Posterior vena cava (tissue), 2 donors: ENCODE results near the gene FLNB. TPM values are rescaled to one million over a fixed set of nuclear protein-coding genes. Genes with fewer than 3 reads are reported as not detected.

ENCODE experiments used
- DNase-seq: peaks from one replicate; pipeline ENCODE4 v3.0.0-alpha.2; 2020; ENCODE audit warnings: low spot score
- intact Hi-C, 2 donors: fragments of 100-400 bp; cut with DNase I; formaldehyde crosslinking; loops; one replicate each; pipeline versions ENCODE4 v1.14.1 to v1.14.2; 2022 to 2023
- total RNA-seq, 2 donors: library from RNA; stranded (reverse); fragmentation: NEBNext Ultra II Directional; extraction: Animal tissue kit (Norgen Biotek cat#: 25700); gene quantifications; one replicate each; pipeline ENCODE4 v1.2.1, GENCODE V29; 2021
- donor health status: DM: yes; HTN: yes; CAD: no.
- donor health status: DM: yes; HTN: yes; CAD: no.

Gene FLNB
- total RNA-seq, 2 donors from 2014 or later = 130 to 133 TPM

GRCh38 chr3:58161435-58162398, 153.5 kb downstream of the FLNB start:
- DNase-seq = peak; percentile 90
- intact Hi-C loops = loop anchor here in 1 of 2 donors (10.0 kb wide), 2 partner anchors 157 to 267 kb away; partner anchors contain the start of gene FLNB

GRCh38 chr3:58163234-58163633, 155.0 kb downstream of the FLNB start:
- intact Hi-C loops = loop anchor here in 1 of 2 donors (10.0 kb wide), 2 partner anchors 158 to 268 kb away; partner anchors contain the start of gene FLNB
- peak; percentile 65 for DNase-seq

DNA sequence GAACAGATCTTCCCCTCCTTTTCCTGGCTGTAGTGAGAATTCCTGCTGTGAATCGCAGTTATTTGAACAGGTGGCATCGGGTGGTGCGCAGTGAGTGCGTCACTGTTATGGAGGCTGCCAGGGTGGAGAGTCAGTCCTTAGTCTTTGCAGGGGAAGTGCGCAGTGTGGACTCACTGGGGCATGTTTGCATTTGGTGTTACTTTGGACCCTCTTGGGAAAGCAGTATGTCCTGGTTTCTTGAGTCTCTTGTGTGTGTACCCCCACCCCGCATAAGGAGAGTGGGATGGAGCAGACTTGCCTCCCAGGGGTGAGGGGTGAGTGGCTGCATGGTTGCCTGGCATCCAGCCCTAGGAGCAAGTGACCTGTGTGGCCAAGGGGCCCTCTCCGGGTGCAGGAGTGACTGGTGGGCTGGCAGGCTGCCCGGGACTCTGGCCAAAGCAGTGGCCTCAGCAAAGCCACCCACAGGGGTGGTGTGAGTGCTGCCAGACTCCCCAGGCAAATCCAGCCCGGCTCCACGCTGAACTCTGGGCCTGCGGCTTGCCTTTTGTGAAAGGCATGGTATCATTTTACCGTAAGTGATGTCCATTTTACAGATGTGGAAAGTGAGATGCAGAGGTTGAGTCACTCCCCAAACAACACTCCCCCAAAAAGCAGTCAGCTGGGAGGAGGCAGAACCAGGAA, 156.1 kb downstream of the FLNB start:
- intact Hi-C loops = loop anchor here in 1 of 2 donors (10.0 kb wide), 2 partner anchors 160 to 270 kb away; partner anchors contain the start of gene FLNB
- peak; percentile 83 for DNase-seq

DNA sequence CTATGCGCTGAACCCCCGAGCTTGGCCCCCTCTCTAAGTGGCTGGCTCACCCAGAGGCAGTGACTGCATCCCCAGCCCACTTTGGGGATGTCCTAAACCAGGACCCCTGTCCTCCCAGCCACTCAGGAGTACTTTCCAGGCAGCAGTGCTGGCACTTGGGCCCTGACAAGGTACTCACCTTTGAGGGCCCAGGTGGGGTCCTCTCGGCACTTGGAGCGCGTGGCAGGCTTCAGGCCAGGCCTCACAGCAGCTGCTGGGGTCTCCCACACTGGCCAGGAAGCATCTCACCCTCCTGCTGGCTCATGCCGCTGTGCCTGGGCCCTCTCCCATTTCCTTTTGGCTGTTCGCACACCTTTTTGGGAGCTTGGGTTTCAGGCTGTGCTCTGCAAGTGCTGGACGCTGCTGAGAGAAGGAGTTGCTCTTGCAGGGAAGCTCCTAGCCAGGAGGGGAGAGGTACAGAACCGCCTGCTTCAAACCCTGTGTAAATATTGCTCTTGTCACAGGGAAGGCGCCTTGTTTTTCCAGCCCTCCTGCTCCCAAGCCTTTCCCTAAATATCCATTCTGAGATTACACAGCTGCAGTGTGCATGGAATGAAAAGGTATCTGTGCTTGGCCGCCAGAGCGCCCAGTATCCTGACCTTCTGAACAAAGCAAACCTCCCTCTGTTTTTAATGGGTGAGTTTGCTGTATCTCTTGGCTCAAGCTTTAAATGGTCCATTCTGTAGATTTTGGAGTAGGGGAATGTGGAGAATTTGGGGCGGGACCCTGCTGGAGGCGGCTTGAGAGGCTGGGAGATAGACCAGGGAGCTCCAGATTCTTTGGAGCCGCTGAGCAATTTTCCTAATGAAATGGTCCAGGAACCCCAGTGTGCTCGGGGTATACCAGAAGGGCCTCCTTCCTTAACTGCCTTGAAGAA, 156.9 kb downstream of the FLNB start:
- intact Hi-C loops = loop anchor here in 1 of 2 donors (10.0 kb wide), 2 partner anchors 160 to 270 kb away; partner anchors contain the start of gene FLNB

DNA sequence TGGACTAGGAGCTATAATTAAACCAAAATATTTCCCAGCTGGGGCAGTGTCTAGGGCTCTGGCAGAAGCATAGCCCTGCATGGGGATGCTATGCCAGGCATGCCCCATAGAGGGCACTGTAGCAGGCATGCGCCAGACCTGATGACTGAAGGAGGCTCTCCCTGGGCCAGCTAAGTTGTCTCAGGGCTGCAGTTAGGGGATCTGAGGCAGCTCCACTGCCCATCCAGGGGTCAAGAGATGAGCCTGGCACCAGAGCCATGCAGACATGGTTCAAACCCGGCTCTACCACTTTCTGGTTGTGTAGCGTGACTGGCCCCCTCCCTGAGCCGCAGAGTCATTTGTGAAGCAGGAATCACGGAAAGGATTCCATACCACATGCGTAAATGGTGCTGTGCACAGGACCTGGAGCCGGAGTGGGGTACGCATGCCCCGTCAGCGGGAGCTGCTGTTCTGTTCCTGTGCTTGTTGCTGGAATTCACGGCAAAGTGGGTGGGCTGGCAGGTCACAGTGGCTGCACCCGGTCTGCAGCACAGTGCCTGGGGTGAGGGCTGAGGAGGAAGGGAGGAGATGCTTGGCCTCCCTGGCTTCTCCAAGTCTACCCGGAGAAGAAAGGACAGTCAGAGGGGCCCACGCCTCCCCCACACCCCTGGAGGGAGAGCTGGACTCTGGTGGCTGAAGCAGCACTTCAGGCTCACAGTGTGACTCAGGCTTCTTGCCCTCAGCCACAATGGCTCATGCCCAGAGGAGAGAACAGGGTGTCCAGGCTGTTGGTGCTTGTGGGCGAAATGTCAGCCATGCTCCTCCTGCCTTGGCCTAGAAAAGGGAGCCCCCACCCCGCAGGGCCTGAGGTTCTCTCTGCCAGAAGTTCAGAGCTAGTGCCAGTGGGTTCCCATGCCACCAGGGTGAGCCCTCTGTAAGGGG, 159.5 kb downstream of the FLNB start:
- DNase-seq = peak; percentile 91
- intact Hi-C loops = loop anchor here in 1 of 2 donors (10.0 kb wide), 2 partner anchors 163 to 273 kb away; partner anchors contain the start of gene FLNB

More for the DNA sequence above, 156.9 kb downstream of the FLNB start:
- peak; percentile 66 for DNase-seq

DNA sequence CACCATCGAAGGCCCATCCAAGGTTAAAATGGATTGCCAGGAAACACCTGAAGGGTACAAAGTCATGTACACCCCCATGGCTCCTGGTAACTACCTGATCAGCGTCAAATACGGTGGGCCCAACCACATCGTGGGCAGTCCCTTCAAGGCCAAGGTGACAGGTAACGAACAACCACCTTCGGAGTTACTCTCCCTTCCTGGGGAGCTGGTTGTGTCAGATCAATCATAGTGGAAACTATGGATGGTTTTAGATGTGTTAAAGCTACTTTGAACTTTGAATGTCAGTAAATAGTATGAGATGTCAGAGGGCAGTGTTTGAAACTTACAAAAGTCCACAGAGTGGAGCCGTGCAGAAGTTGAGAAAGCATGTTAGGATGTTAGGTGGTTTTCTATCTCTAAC, 160.3 kb downstream of the FLNB start:
- intact Hi-C loops = loop anchor here in 1 of 2 donors (10.0 kb wide), 2 partner anchors 164 to 274 kb away; partner anchors contain the start of gene FLNB
- DNase-seq = peak; percentile 44

DNA sequence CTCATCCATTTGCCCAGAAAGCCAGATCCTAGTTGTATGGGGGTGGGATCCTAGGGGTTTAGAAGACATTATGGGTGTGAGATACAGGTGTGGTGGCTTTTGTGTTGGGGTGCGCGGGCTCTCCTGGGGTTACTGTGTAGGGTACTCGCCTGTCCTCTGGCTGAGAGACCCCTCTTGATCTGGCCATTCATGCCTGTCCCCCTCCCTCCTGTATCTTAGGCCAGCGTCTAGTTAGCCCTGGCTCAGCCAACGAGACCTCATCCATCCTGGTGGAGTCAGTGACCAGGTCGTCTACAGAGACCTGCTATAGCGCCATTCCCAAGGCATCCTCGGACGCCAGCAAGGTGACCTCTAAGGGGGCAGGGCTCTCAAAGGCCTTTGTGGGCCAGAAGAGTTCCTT, 161.1 kb downstream of the FLNB start:
- DNase-seq = peak; percentile 66
- intact Hi-C loops = loop anchor here in 1 of 2 donors (10.0 kb wide), 2 partner anchors 165 to 275 kb away; partner anchors contain the start of gene FLNB

- peak; percentile 52 for DNase-seq
- intact Hi-C loops = no loop called here
These were observed 162.2 kb downstream of the FLNB start for GRCh38 chr3:58170376-58170775.

- DNase-seq = peak; percentile 57
- intact Hi-C loops = no loop called here
These were observed 162.9 kb downstream of the FLNB start for GRCh38 chr3:58171126-58171525.

GRCh38 chr3:58173029-58173668, 164.9 kb downstream of the FLNB start:
- no peak for DNase-seq
- intact Hi-C loops = no loop called here

- peak; percentile 80 for DNase-seq
- intact Hi-C loops = no loop called here
These were observed 165.6 kb downstream of the FLNB start for GRCh38 chr3:58173669-58174398.

- intact Hi-C loops = no loop called here
These were observed 166.9 kb downstream of the FLNB start for GRCh38 chr3:58175187-58175436.

DNA sequence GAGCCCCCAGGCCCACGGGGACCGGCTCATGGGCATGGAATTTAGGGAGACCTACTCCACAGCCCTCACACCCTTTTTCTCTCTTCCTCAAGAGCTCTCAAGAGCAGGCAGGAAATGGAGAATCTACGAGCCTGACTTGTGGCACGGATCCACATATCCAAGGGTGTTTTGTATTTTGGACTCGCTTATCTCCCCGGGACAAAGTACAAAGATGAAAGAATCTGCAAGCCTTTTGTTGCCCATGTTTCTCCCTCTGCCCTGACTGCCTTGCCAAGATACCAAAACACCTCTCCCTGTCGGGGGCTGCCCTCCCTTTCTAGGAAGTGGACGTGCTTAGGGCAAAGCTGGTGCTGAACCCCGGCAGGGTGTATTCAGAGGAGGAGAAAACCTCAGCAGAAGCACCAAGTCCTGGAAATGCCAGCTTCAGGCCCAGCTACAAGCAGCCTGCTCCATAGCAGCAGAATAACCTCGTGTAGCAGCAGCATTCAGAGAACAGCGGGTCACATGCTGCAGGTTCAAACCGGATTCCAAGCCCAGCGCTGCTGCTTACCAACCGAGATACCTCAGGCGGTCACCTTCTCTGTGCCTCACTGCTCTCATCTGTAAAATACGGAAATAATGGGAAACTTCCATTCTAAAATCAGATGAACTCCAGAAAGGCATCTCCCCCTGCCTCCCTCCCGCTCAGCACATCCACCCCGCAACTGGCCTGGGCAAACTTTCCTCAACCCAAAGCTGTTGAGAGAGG, 167.4 kb downstream of the FLNB start:
- peak; percentile 71 for DNase-seq
- intact Hi-C loops = no loop called here

More at GRCh38 chr3:58175187-58175436, 166.9 kb downstream of the FLNB start:
- no peak for DNase-seq

- DNase-seq = peak; percentile 24
These were observed 167.9 kb downstream of the FLNB start for GRCh38 chr3:58176185-58176530.

DNA sequence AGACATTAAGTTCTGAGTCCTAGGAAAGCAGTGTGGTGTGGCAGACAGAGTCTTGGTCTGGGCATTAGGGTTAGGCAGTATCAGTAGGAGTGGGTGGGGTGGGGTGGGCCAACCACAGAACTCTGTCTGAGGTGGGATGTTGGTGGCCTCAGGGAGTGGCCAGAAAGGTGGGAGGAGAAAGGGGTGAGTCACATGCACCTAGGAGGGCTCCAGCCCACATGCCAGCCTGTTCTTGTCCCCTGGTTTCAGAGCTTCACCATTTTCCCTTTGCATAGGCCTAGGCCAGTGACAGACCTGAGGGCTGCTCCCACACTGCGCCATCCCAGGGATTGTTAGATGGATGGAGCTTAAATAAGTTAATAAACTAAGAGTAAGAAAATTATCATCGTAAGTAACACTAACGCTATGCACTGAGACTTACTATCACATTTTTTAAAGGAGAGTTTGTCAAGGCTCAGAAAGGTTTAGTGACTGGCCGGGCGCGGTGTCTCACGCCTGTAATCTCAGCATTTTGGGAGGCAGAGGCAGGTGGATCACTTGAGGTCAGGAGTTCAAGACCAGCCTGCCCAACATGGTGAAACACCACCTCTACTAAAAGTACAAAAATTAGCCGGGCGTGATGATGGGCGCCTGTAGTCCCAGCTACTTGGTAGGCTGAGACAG, 168.7 kb downstream of the FLNB start:
- intact Hi-C loops = no loop called here
- peak; percentile 69 for DNase-seq

More at GRCh38 chr3:58176185-58176530, 167.9 kb downstream of the FLNB start:
- intact Hi-C loops = no loop called here
